HT-29 (cell line): ENCODE measurements around the gene FMO1. TPM values are rescaled to one million over a fixed set of nuclear protein-coding genes. Genes with fewer than 3 reads are reported as not detected.

Source experiments
- small RNA-seq: library from RNA; depleted of rRNA; stranded (forward); fragments of <200 nt; gene quantifications from one replicate; pipeline ENCODE3, GENCODE V24; 2014
- total RNA-seq: library from RNA; depleted of rRNA; stranded (reverse); fragments of >200 nt; shearing (Covaris generic); gene quantifications from 2 replicates; pipeline ENCODE4 v1.2.3, GENCODE V29; 2014; rRNA removed

Gene FMO1
- total RNA-seq, 1 experiment from 2014 or later: not detected

Small RNAs within 50 kb of the gene (small RNA-seq; reads per million reads assigned to genes)
- gene RF00019: not detected

Other genes with a start within 250 kb of the FMO1 start
- gene FMO3, start 157.6 kb upstream of the FMO1 start, total RNA-seq: not detected in 2 replicates
- gene FMO2, start 63.2 kb upstream of the FMO1 start, total RNA-seq: not detected in 2 replicates
- 1.5 TPM in 1 of 2 replicates, not detected in the other for gene FMO4, start 65.7 kb downstream of the FMO1 start, total RNA-seq
- 41.8 and 45.1 TPM in 2 replicates for gene PRRC2C, start 237.0 kb downstream of the FMO1 start, total RNA-seq